Spleen (tissue), 11 donors: ENCODE measurements around the gene RBBP8NL. TPM values are rescaled to one million over a fixed set of nuclear protein-coding genes. Genes with fewer than 3 reads are reported as not detected.

Experiments used
- DNase-seq: peaks from one replicate; pipeline ENCODE4 v3.0.0-alpha.2; 2020
- H3K27ac ChIP-seq, 8 donors: fragments of 200-600 bp; sonication (generic) in 7 of 8; 1 replicate in 4 of 8; 2 replicates in 4 of 8; pipeline versions ENCODE4 v1.5.0 to v1.8.0; 2016 to 2021; ENCODE audit warnings: inconsistent platforms in 4 of 8, mild to moderate bottlenecking in 4 of 8, moderate library complexity in 1 of 8
- H3K27me3 ChIP-seq, 7 donors: fragments of 200-600 bp; sonication (generic) in 6 of 7; replicated peaks in 1 of 7; 1 replicate in 4 of 7; 2 replicates in 3 of 7; pipeline versions ENCODE4 v1.5.0 to v1.8.0; 2016 to 2021; ENCODE audit warnings: inconsistent platforms in 3 of 7, mild to moderate bottlenecking in 1 of 7
- H3K36me3 ChIP-seq, 6 donors: fragments of 200-600 bp; sonication (generic) in 5 of 6; 1 replicate in 4 of 6; 2 replicates in 2 of 6; pipeline versions ENCODE4 v1.5.0 to v1.8.0; 2016 to 2021; ENCODE audit warnings: inconsistent platforms in 2 of 6
- H3K4me1 ChIP-seq, 6 donors: fragments of 200-600 bp; sonication (generic) in 5 of 6; 1 replicate in 3 of 6; 2 replicates in 3 of 6; pipeline versions ENCODE4 v1.5.0 to v1.8.0; 2016 to 2021; ENCODE audit warnings: inconsistent platforms in 3 of 6
- H3K4me3 ChIP-seq, 8 donors: fragments of 200-600 bp; sonication (generic) in 7 of 8; 1 replicate in 4 of 8; 2 replicates in 4 of 8; pipeline versions ENCODE4 v1.5.0 to v1.8.0; 2016 to 2021; ENCODE audit warnings: inconsistent platforms in 4 of 8, mild to moderate bottlenecking in 4 of 8, moderate library complexity in 2 of 8
- H3K9me3 ChIP-seq, 8 donors: fragments of 200-600 bp; sonication (generic) in 7 of 8; 1 replicate in 4 of 8; 2 replicates in 4 of 8; pipeline versions ENCODE4 v1.5.0 to v1.8.0; 2016 to 2021; ENCODE audit warnings: inconsistent platforms in 4 of 8
- POLR2A ChIP-seq, 3 donors: fragments of 450-650 bp; IDR thresholded peaks; one replicate each; pipeline ENCODE4 v1.5.1; 2017; ENCODE audit warnings: antibody characterized with exemption in 3 of 3, mild to moderate bottlenecking in 1 of 3
- POLR2AphosphoS5 ChIP-seq, 3 donors: sonication (generic); formaldehyde crosslinking; IDR thresholded peaks; one replicate each; pipeline ENCODE4 v1.5.1; 2017; ENCODE audit warnings: antibody characterized with exemption in 3 of 3
- WGBS, 5 donors: extraction: QIAGEN DNeasy Blood & Tissue Kit in 3 of 5; methylation state at CpG; one replicate each; pipeline versions ENCODE4 v1.1.5 to v1.1.7; 2013 to 2018; 5-methylcytosine and 5-hydroxymethylcytosine counted together
- intact Hi-C: fragments of 100-400 bp; cut with DNase I; formaldehyde crosslinking; loops from one replicate; pipeline ENCODE4 v1.15.0; 2023; ENCODE audit warnings: low total_unique reads
- polyA plus RNA-seq, 3 donors: library from polyadenylated mRNA; stranded (reverse); fragments of 200-250 nt; gene quantifications; one replicate each; pipeline ENCODE4 v1.2.1, GENCODE V29; 2013
- total RNA-seq, 7 donors: library from RNA; depleted of rRNA in 3 of 7; stranded (reverse); fragments of >200 nt in 3 of 7; fragmentation: NEBNext Ultra II Directional in 4 of 7; extraction: Animal tissue kit (Norgen Biotek cat#: 25700) in 4 of 7; gene quantifications; one replicate each; pipeline versions ENCODE4 v1.1.0 to v1.2.1, GENCODE V29; 2016 to 2021
- TF ChIP-seq, protein P1 (sequence below), 11 experiments: fragments of 200-600 bp in 7 of 11; fragments of 450-650 bp in 4 of 11; sonication (generic) in 4 of 11; IDR thresholded peaks in 8 of 11; conservative IDR thresholded peaks in 3 of 11; 1 replicate in 7 of 11; 2 replicates in 4 of 11; pipeline versions ENCODE4 v1.4.0 to v1.8.0; 2016 to 2021; ENCODE audit warnings: antibody characterized with exemption in 11 of 11, inconsistent platforms in 4 of 11, mild to moderate bottlenecking in 1 of 11
- donor health status: healthy with polysubstance abuse.
- donor health status: DM: no; HTN: no; CAD: no; lungs with moderate emphysema.
- donor health status: DM: no; HTN: no; CAD: no.
- donor health status: Bipolar disorder and iron deficiency.
- donor health status: healthy.
- donor health status: DM: no; HTN: no; CAD: no.
- donor health status: DM: yes; HTN: yes; CAD: no.

Gene RBBP8NL
- total and polyA plus RNA-seq, 10 donors, result 0.03 TPM; not detected in 9

DNA sequence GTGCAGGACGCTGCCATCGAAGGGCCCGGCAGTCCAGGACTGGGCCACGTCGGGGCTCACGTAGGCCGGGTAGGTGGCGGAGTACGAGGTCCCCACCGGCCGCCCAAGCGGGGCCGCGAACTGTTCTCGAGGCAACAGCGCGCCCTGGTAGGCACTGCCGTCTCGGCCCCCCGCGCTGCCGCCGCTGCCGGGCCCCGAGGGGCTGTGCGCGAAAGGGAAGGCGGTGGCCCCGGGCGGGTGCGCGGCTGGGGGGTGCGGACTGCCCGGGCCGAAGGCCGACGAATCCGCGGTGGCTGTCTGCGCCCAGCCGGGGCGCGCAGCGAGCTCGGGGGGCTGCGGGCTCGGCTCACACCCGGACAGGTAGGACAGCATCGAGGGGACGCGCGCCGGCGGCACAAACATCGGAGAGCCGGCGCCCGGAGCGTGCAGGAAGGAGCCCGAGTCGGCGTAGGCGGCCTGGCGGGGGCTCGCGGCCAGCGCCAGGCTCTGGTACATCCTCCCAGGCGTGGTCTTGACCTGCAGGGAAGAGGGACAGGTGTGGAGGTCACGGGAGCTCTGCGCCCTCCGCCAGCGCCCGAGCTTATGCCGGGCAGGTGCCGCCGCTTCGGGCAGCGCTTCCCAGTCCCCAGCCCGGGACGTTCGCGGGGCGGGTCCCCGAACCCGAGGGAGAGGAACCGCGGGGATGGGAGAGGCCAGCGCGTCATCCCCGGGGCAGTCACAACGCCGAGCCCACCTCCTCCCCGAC, 47.9 kb upstream of the RBBP8NL start:
- 5 to 6% (median 5%) methylated on average over 27 to 93 of the region's 93 CpGs for WGBS, 5 donors
- DNase-seq, result no peak
- TF ChIP-seq POLR2A (IDR thresholded peaks at IDR 0.05), result no peak
- TF ChIP-seq, protein P1, sequence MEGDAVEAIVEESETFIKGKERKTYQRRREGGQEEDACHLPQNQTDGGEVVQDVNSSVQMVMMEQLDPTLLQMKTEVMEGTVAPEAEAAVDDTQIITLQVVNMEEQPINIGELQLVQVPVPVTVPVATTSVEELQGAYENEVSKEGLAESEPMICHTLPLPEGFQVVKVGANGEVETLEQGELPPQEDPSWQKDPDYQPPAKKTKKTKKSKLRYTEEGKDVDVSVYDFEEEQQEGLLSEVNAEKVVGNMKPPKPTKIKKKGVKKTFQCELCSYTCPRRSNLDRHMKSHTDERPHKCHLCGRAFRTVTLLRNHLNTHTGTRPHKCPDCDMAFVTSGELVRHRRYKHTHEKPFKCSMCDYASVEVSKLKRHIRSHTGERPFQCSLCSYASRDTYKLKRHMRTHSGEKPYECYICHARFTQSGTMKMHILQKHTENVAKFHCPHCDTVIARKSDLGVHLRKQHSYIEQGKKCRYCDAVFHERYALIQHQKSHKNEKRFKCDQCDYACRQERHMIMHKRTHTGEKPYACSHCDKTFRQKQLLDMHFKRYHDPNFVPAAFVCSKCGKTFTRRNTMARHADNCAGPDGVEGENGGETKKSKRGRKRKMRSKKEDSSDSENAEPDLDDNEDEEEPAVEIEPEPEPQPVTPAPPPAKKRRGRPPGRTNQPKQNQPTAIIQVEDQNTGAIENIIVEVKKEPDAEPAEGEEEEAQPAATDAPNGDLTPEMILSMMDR (IDR thresholded peaks at IDR 0.05 in 8 of 11, conservative IDR thresholded peaks at IDR 0.05 in 3 of 11), result no peak
- no peak for TF ChIP-seq POLR2AphosphoS5 (IDR thresholded peaks at IDR 0.05)
- H3K9me3 ChIP-seq, result no peaks in the 10 kb centered on the region
- peaks cover 3 to 100% (median 76%) of the 10 kb centered on the region in 7 donors for H3K27me3 ChIP-seq
- peak overlapping the region in 7 of 8 donors; percentile 3 to 61 (median 21) for H3K4me3 ChIP-seq
- peaks cover 10 to 34% (median 27%) of the 10 kb centered on the region in 6 donors for H3K4me1 ChIP-seq
- intact Hi-C loops, result no loop called here
- H3K36me3 ChIP-seq, result no peaks in the 10 kb centered on the region
- no peak overlapping the region for H3K27ac ChIP-seq

DNA sequence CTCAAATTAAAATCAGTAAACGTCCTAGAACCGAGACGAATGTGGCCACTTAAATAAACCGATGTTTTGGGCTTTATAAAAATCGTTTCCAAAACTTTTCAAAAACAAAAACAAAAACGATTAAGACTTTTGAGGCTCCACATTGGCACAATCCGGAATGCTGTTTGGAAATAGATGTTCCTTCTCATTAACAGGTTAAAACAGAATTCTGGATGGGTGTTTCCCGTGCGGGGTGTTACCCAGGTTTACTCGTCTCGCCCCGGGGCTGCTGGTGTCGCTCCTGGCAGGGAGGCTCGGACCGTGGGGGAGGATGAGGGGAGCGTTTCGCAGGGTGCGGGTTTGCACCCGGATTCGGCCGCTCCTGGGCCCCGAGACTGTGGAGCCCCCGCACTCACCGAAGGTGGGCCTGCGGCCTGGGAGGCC, 47.3 kb upstream of the RBBP8NL start:
- WGBS, 5 donors, result 8 to 10% (median 9%) methylated on average over 25 of the region's 25 CpGs
- Histone ChIP-seq H3K4me1 (peaks cover 10 to 33% (median 27%) of the 10 kb centered on the region in 6 donors), H3K4me3 (peak overlapping the region in 2 of 8 donors; percentile 28 to 61), H3K27ac (no peak overlapping the region), H3K27me3 (peaks cover 3 to 100% (median 80%) of the 10 kb centered on the region in 7 donors), H3K9me3 (no peaks in the 10 kb centered on the region), H3K36me3 (no peaks in the 10 kb centered on the region)
- no peak for DNase-seq
- TF ChIP-seq, protein P1 (IDR thresholded peaks at IDR 0.05 in 8 of 11, conservative IDR thresholded peaks at IDR 0.05 in 3 of 11), result no peak
- TF ChIP-seq POLR2AphosphoS5 (IDR thresholded peaks at IDR 0.05) (no peak), POLR2A (IDR thresholded peaks at IDR 0.05) (no peak)
- intact Hi-C loops, result no loop called here

DNA sequence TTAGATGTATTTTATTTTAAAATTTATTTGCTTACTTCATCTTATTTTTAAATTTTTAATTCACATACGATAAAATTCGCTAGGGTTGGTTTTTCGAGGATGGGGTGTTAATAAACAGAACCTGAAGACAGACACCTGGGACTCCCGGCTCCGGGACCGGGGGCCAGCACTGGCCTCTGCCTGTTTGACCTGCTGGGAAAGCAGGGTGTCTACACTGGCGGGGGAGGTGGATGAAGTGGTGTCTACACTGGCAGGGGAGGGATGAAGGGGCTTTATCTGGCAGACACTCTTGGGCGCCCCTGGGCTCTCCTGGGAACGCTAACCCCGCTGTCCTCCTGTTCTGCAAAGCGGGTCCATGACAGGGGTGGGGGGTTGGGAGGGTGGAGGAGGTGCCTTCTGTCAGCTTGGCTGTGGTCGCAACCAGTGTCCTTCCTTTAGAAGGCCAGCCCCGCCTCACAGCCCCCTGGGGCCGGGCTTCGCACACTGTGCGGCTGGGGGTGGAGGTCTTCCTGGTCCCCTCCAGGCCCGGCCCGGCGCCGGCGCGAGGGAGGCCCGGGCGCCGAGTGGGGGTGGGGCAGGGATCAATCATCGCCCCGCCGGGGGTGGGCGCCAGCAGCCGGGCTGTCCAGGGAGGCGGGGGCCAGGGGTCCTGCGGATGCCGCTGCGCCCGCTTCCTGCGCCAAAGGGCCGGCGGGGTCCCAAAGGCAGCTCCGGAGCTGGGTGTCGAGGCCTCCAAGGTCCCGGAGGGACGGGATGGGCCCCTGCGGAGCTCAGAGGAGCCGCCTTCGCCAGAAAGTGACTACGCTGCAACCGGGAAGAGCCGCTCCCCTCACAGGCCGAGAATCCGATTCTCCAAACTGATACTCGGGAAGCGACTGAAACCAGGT, 46.6 kb upstream of the RBBP8NL start:
- H3K36me3 ChIP-seq, result no peaks in the 10 kb centered on the region
- 12 to 29% (median 18%) methylated on average over 32 to 52 of the region's 52 CpGs for WGBS, 5 donors
- intact Hi-C loops, result no loop called here
- no peak overlapping the region for H3K4me3 ChIP-seq
- H3K27ac ChIP-seq, result no peak overlapping the region
- no peak for TF ChIP-seq POLR2A (IDR thresholded peaks at IDR 0.05)
- TF ChIP-seq, protein P1 (IDR thresholded peaks at IDR 0.05 in 8 of 11, conservative IDR thresholded peaks at IDR 0.05 in 3 of 11), result peak in 1 of 11 experiments; percentile 13
- no peak for TF ChIP-seq POLR2AphosphoS5 (IDR thresholded peaks at IDR 0.05)
- peaks cover 3 to 100% (median 80%) of the 10 kb centered on the region in 7 donors for H3K27me3 ChIP-seq
- H3K9me3 ChIP-seq, result no peaks in the 10 kb centered on the region
- H3K4me1 ChIP-seq, result peaks cover 10 to 33% (median 27%) of the 10 kb centered on the region in 6 donors
- DNase-seq, result no peak
